K562 treated with DMSO at 1 percent for 48 hours (cell line): ENCODE results near the gene SLC9C2. TPM values are rescaled to one million over a fixed set of nuclear protein-coding genes. Genes with fewer than 3 reads are reported as not detected.

Source experiments
- total RNA-seq: library from RNA; unstranded; fragments of 300-600 nt; gene quantifications from 2 replicates; pipeline ENCODE4 v1.2.3, GENCODE V29; 2022; ENCODE audit warnings: low replicate concordance; ENCODE audit errors: extremely low read depth

SLC9C2 gene, protein sequence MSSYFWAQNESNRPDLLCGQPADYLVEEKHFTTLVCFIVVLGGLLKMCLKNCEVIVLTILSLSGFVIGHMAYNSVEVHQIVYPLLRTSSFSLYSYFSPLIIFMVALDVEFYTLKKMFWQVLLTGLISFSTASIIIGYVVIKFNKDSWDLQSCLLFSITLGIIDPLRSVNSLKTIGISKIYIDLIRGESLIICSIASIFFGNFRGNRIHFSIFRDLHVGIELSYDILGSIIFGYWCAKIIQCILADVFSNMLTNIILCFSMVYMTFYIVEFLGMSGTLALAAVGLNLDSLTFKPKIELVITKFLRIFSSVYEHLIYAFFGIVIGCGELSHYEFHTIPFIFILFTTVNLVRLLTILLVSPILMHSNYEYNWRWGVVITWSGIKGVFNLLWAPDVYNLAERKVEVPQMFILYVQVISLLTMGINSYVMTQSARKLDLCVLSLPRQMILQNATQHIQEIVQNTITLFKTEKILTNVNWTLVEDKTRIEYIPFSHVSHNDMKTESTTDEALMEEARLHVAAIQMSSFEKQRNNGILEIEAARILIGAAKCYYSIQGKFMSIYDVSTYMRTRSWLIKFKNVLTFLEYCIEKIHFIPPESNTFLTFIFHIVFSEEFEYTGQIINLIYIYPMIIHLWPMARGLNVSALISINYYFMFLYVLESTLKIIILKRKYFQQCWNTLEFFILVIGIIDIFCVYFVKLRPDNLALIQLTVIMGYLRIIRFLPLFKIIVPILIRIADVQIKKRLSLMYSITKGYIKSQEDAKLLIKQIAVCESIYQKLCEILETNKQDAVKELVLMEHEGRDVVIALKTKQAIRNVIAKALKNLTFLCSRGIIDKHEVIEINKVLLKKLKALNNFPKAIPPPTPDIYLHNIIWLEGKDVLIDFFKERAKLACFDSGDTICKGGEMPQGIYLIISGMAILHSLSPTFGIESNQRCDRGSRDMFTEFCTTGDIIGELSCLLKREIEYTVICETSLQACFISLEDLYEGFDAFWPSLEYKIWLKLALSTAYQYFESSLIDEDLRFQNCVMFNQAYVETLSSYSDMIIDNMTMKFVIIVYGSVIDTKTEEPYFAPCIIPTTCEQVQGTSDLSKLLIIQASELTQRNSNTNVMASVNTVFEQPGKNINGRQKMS
- total RNA-seq: not detected in 2 replicates

GRCh38 chr1:173603056-173603591 is at the start of gene SLC9C2:
Gene SLC9C2, minus strand, starts transcription at chr1:173603072. Its CDS starts 1,296 bp downstream, at chr1:173601776.

GRCh38 chr1:173635116-173635515 is 32.2 kb upstream of the SLC9C2 start, which contains the start of gene TEX50:
Gene TEX50, plus strand, starts transcription at chr1:173635338. Its CDS starts 184 bp downstream, at chr1:173635522.

DNA sequence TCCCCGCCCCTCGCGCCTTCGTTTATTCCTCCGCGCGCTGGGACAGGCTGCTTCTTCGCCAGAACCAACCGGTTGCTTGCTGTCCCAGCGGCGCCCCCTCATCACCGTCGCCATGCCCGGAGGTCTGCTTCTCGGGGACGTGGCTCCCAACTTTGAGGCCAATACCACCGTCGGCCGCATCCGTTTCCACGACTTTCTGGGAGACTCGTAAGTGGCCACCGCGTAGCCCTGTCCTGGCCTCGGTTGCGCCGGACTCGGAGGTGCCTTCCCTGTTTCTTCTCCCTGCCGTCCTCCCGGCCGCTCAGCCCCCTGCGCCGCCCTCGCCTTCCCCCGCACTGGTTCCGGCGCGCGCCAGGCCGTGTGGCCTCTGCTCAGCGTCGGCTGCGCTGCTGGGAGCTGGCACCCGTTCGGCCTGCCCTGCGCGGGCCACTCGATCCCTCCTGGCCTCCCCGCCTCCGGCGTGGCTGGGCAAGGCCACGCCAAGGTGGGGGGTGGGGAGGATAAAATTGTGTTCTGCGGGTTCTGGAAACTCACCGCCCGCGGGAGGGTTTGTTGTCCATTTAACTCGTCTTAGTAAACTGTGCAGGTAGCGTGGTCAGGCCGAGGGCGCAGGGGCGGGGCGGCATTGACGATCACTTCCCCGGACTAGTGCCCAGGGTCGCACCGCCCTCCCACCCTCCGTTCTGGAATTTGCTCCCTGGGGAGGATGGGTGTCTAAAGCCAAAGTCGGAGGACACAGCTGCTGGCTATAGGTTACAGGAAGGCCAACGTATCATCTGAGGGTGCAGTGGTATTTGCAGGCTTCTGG is 125.4 kb downstream of the SLC9C2 start, which contains the start of gene PRDX6:
PRDX6 (plus strand) TSS at position 50 of the 808 bp plus-strand sequence; CDS start at position 113, 63 bp downstream.

Other genes starting within 250 kb of the SLC9C2 start
- gene PRDX6, start 125.7 kb downstream of the SLC9C2 start, total RNA-seq: not detected in 2 replicates
- not detected in 2 replicates for gene TEX50, start 32.3 kb upstream of the SLC9C2 start, total RNA-seq
- not detected in 2 replicates for gene ANKRD45, start 66.8 kb upstream of the SLC9C2 start, total RNA-seq
- not detected in 2 replicates for gene KLHL20, start 111.9 kb upstream of the SLC9C2 start, total RNA-seq
- not detected in 2 replicates for gene DARS2, start 221.6 kb upstream of the SLC9C2 start, total RNA-seq
- not detected in 2 replicates for gene CENPL, start 221.8 kb upstream of the SLC9C2 start, total RNA-seq